Caco-2 (cell line): Measurements from ENCODE around the gene SPATC1L. TPM values are rescaled to one million over a fixed set of nuclear protein-coding genes. Genes with fewer than 3 reads are reported as not detected.

Experiments
- BruUV-seq: library from RNA; stranded (reverse); fragments of 400-500 nt; replicated peaks from 2 replicates; lab custom pipeline; 2021; lab: Mats Ljungman, UMichigan
- CTCF ChIA-PET: fragments of 300-600 bp; sonication (Branson Sonifier 250); formaldehyde crosslinking; loops from one replicate; lab custom pipeline; 2022; ENCODE audit warnings: antibody characterized with exemption; lab: Charles Lee
- POLR2A ChIA-PET: fragments of 300-600 bp; sonication (Branson Sonifier 250); formaldehyde crosslinking; loops from one replicate; lab custom pipeline; 2022; ENCODE audit warnings: antibody characterized with exemption; lab: Charles Lee
- DNase-seq, 2 experiments: peaks; one replicate each; pipeline versions ENCODE4 v3.0.0 to v3.0.0-alpha.2; 2020 to 2022
- H3K27me3 ChIP-seq: replicated peaks from 2 replicates; pipeline ENCODE4 v1.6.0; 2011; ENCODE audit warnings: low read length; ENCODE audit not compliant: control insufficient read depth, insufficient read depth
- H3K36me3 ChIP-seq: 2 replicates; pipeline ENCODE4 v1.5.1; 2011; ENCODE audit warnings: low read length; ENCODE audit not compliant: control insufficient read depth, insufficient read depth
- H3K4me1 ChIP-seq: fragments of 250-450 bp; sonication (Bioruptor Pico); 2 replicates; pipeline ENCODE4 v1.5.1; 2020; ENCODE audit warnings: mild to moderate bottlenecking
- H3K4me3 ChIP-seq: 2 replicates; pipeline ENCODE4 v1.5.1; 2011; ENCODE audit warnings: low read depth, mild to moderate bottlenecking, control low read depth, low read length
- H3K9me3 ChIP-seq: fragments of 250-450 bp; sonication (Bioruptor Pico); 2 replicates; pipeline ENCODE4 v1.5.1; 2020; ENCODE audit warnings: mild to moderate bottlenecking, moderate library complexity
- H3K27ac Mint-ChIP-seq: one replicate; pipeline ENCODE4 v1.8.0; 2022; ENCODE audit warnings: mixed read lengths; ENCODE audit not compliant: unreplicated experiment
- H3K27me3 Mint-ChIP-seq: one replicate; pipeline ENCODE4 v1.8.0; 2022; ENCODE audit warnings: mixed read lengths; ENCODE audit not compliant: insufficient read depth, unreplicated experiment
- H3K36me3 Mint-ChIP-seq: one replicate; pipeline ENCODE4 v1.8.0; 2022; ENCODE audit warnings: mild to moderate bottlenecking, mixed read lengths; ENCODE audit not compliant: insufficient read depth, unreplicated experiment
- H3K4me1 Mint-ChIP-seq: one replicate; pipeline ENCODE4 v1.8.0; 2022; ENCODE audit warnings: low read depth, mixed read lengths; ENCODE audit not compliant: unreplicated experiment
- H3K4me3 Mint-ChIP-seq: one replicate; pipeline ENCODE4 v1.8.0; 2022; ENCODE audit warnings: mild to moderate bottlenecking, moderate library complexity, mixed read lengths; ENCODE audit not compliant: unreplicated experiment
- H3K9me3 Mint-ChIP-seq: one replicate; pipeline ENCODE4 v1.8.0; 2022; ENCODE audit warnings: mixed read lengths; ENCODE audit not compliant: unreplicated experiment
- intact Hi-C: fragments of 100-400 bp; cut with micrococcal nuclease; formaldehyde crosslinking; loops from one replicate; pipeline ENCODE4 v1.10.0; 2022; ENCODE audit not compliant: unreplicated experiment
- total RNA-seq: library from RNA; stranded (reverse); gene quantifications from 2 replicates; pipeline ENCODE4 v1.2.3, GENCODE V29; 2022
- TF ChIP-seq, protein P1 (sequence below), 2 experiments: fragments of 200-600 bp in 1 of 2; IDR thresholded peaks; 1 replicate in 1 of 2; 2 replicates in 1 of 2; pipeline versions ENCODE4 v1.5.1 to v1.8.0; 2011 to 2022; ENCODE audit warnings: antibody characterized with exemption in 1 of 2, control low read depth in 1 of 2, inconsistent platforms in 1 of 2, low read depth in 1 of 2, low read length in 1 of 2, mild to moderate bottlenecking in 1 of 2, moderate library complexity in 1 of 2; ENCODE audit not compliant: insufficient read depth in 1 of 2, severe bottlenecking in 1 of 2, unreplicated experiment in 1 of 2

SPATC1L gene
- total RNA-seq, 1 experiment from 2014 or later: 3.1 TPM

DNA sequence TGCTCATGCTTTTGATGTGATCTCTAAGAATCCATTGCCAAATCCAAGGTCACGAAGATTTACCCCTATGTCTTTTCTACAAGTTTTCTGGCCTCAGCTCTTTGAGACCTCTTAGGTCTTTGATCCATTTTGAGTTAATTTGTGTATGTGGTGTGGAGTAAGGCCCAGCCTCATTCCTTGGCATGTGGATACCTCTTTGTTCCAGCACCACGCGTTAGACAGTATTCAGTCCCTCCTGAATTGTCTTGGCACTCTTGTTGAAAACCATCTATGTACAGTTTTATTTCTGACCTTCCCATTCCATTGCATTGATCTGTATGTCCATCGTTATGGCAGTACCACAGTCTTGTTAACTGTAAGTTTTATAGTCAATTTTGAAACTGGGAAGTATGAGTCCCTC, 20.9 kb downstream of the SPATC1L start:
- H3K9me3 Mint-ChIP-seq: no peaks in the 10 kb centered on the region
- BruUV-seq: no TSS peak
- POLR2A ChIA-PET: no interaction called here

DNA sequence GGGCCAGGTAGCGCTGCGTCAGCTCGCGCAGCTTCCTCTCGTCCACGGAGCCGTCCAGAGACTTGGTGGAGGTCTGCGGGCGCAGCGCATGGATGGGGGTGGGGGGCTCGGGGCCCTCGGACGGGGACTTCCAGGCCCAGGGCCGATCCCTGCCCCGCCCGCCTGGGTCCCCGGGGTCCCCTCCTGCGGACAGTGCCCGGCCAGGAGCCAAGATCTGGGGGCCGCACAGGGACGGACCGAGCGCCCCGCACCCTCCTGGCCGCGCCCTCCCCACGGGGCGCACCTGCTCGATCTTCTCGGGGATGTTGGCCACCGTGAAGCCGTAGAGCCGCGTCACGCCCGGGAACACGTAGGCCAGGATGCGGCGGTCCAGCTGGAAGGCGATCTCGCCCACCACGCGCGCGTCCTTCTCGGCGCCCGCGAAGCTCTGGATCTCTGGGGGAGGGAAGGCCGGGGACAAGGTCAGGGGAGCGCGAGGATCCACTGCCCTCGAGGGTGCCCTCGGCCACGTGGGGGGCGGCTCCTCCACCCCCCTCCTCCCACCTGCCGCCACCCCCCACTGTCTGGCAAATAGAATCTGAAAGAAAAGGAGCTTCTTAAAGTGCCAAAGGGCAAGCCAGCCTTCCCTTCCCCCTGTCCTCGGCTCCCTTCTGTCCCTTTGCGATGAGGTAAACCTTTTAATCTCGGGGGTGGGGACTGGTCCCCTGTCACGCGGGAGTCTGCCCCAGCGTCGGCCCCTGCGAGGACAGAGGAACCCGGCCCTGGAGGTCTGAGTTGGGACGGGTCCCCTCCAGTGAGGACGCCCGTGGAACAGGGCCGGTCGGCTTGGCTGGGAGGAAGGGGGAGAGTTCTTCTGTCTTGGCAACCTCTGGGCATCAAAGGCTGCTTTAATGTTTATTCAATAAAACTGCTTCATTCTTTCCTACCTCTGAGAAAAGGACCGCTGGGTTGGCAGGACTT, 22.3 kb downstream of the SPATC1L start:
- DNase-seq: no peak
- TF ChIP-seq, protein P1, sequence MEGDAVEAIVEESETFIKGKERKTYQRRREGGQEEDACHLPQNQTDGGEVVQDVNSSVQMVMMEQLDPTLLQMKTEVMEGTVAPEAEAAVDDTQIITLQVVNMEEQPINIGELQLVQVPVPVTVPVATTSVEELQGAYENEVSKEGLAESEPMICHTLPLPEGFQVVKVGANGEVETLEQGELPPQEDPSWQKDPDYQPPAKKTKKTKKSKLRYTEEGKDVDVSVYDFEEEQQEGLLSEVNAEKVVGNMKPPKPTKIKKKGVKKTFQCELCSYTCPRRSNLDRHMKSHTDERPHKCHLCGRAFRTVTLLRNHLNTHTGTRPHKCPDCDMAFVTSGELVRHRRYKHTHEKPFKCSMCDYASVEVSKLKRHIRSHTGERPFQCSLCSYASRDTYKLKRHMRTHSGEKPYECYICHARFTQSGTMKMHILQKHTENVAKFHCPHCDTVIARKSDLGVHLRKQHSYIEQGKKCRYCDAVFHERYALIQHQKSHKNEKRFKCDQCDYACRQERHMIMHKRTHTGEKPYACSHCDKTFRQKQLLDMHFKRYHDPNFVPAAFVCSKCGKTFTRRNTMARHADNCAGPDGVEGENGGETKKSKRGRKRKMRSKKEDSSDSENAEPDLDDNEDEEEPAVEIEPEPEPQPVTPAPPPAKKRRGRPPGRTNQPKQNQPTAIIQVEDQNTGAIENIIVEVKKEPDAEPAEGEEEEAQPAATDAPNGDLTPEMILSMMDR (IDR thresholded peaks at IDR 0.05; ENCODE audit: insufficient read depth in 1 of 2, low read depth in 1 of 2, low read length in 1 of 2, severe bottlenecking in 1 of 2, unreplicated experiment in 1 of 2): no peak
- Histone ChIP-seq H3K4me3 (no peak overlapping the region), H3K27me3 (no peaks in the 10 kb centered on the region), H3K4me1 (peaks cover 7% of the 10 kb centered on the region; the same call in 1 of the 2 replicates), H3K36me3 (no peaks in the 10 kb centered on the region), H3K9me3 (peaks cover 6% of the 10 kb centered on the region; the same call in 1 of the 2 replicates)
- Mint-ChIP-seq H3K4me3 (no peak overlapping the region), H3K4me1 (peaks cover 10% of the 10 kb centered on the region), H3K27ac (no peak overlapping the region), H3K27me3 (no peaks in the 10 kb centered on the region), H3K9me3 (no peaks in the 10 kb centered on the region), H3K36me3 (peaks cover 37% of the 10 kb centered on the region)
- ChIA-PET POLR2A (no interaction called here), CTCF (no interaction called here)
- intact Hi-C loops: no loop called here
- no TSS peak for BruUV-seq

More for the DNA sequence above, 20.9 kb downstream of the SPATC1L start:
- TF ChIP-seq, protein P1 (IDR thresholded peaks at IDR 0.05; ENCODE audit: insufficient read depth in 1 of 2, low read depth in 1 of 2, low read length in 1 of 2, severe bottlenecking in 1 of 2, unreplicated experiment in 1 of 2): no peak
- Mint-ChIP-seq H3K27me3 (no peaks in the 10 kb centered on the region), H3K27ac (no peak overlapping the region), H3K36me3 (peaks cover 34% of the 10 kb centered on the region), H3K4me1 (peaks cover 10% of the 10 kb centered on the region), H3K4me3 (no peak overlapping the region)
- DNase-seq: no peak
- CTCF ChIA-PET: no interaction called here
- intact Hi-C loops: no loop called here
- Histone ChIP-seq H3K4me3 (no peak overlapping the region), H3K4me1 (peaks cover 7% of the 10 kb centered on the region; the same call in 1 of the 2 replicates), H3K9me3 (peaks cover 6% of the 10 kb centered on the region; the same call in 1 of the 2 replicates), H3K36me3 (no peaks in the 10 kb centered on the region), H3K27me3 (no peaks in the 10 kb centered on the region)

DNA sequence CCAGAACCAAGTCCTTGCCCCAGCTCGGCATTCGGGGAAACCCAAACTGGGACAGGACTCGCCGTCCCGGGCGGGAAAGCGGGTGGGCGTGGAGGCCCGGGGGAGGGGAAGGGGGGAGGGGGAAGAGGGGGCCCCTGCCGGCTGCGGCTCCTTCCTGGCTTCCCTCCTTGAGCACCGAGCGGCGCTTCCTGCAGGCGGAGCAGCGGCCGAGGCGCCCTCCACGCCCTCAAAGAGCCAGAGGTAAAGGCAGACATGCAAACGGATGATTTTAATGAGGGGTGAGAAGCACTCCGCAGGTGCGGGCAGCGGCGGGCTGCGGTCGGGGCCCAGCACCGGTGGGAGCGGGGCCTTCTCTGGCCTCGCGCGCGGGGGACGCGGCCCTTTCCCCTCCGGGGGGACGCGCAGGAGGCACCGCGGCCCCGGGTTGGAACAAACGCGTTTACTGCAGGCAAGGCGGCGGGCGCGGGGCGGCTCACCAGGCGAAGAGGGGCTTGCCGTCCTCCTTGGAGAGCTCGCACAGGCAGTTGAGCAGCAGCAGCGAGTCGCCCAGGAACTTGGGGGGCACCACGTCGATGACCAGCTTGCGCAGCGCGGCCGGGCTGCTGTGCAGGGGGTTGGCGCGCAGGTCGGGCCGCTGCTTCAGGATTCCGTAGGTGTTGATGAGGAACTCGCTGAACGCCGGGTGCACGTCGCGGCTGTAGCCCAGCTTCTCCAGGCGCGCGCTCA, 23.2 kb downstream of the SPATC1L start:
- Histone ChIP-seq H3K4me1 (peaks cover 7% of the 10 kb centered on the region; the same call in 1 of the 2 replicates), H3K27me3 (no peaks in the 10 kb centered on the region), H3K4me3 (no peak overlapping the region), H3K36me3 (no peaks in the 10 kb centered on the region), H3K9me3 (peaks cover 6% of the 10 kb centered on the region; the same call in 1 of the 2 replicates)
- intact Hi-C loops: no loop called here
- Mint-ChIP-seq H3K27me3 (no peaks in the 10 kb centered on the region), H3K4me3 (no peak overlapping the region), H3K36me3 (peaks cover 37% of the 10 kb centered on the region), H3K4me1 (peaks cover 11% of the 10 kb centered on the region), H3K27ac (no peak overlapping the region), H3K9me3 (no peaks in the 10 kb centered on the region)
- TF ChIP-seq, protein P1 (IDR thresholded peaks at IDR 0.05; ENCODE audit: insufficient read depth in 1 of 2, low read depth in 1 of 2, low read length in 1 of 2, severe bottlenecking in 1 of 2, unreplicated experiment in 1 of 2): no peak
- BruUV-seq: no TSS peak
- POLR2A ChIA-PET: no interaction called here
- peak in 1 of 2 experiments; percentile 33 for DNase-seq
- CTCF ChIA-PET: no interaction called here
